Endothelial cell of umbilical vein (primary cell): ENCODE results near the gene VLDLR. TPM values are rescaled to one million over a fixed set of nuclear protein-coding genes. Genes with fewer than 3 reads are reported as not detected.

ENCODE experiments used
- Bru-seq: library from RNA; stranded (reverse); fragments of 400-500 nt; gene quantifications from one replicate; lab custom pipeline; 2021; lab: Mats Ljungman, UMichigan
- BruChase-seq, 2 experiments: library from RNA; stranded (reverse); fragments of 400-500 nt; gene quantifications; one replicate each; lab custom pipeline; 2021; lab: Mats Ljungman, UMichigan
- BruUV-seq: library from RNA; stranded (reverse); fragments of 400-500 nt; replicated peaks from 2 replicates; lab custom pipeline; 2021; lab: Mats Ljungman, UMichigan
- CTCF ChIA-PET: fragments of 300-600, 350-600 bp; sonication (Branson Sonifier 250); formaldehyde crosslinking; loops from one replicate; lab custom pipeline; 2021; ENCODE audit warnings: antibody characterized with exemption, inconsistent platforms; lab: Charles Lee
- POLR2A ChIA-PET: fragments of 300-600, 350-600 bp; sonication (Branson Sonifier 250); formaldehyde crosslinking; loops from one replicate; lab custom pipeline; 2021; ENCODE audit warnings: antibody characterized with exemption, inconsistent platforms; lab: Charles Lee
- DNase-seq: peaks from one replicate; pipeline ENCODE4 v3.0.0-alpha.2; 2011; ENCODE audit warnings: low read depth, low spot score
- FAIRE-seq: peaks from 2 replicates; lab custom pipeline; 2011; peaks lifted over from hg19 to GRCh38; lab: Jason Lieb, UNC
- H2AFZ ChIP-seq: 2 replicates; pipeline ENCODE4 v1.6.0; 2012; ENCODE audit warnings: low read depth, low read length, control low read depth, inconsistent platforms
- H3K27ac ChIP-seq: 2 replicates; pipeline ENCODE4 v1.5.1; 2011; ENCODE audit warnings: low read depth, mild to moderate bottlenecking, control low read depth, low read length, moderate library complexity; ENCODE audit not compliant: insufficient read depth
- H3K27me3 ChIP-seq, 2 experiments: 2 replicates each; pipeline versions ENCODE4 v1.6.0 to v1.6.1; 2011; ENCODE audit warnings: low read length in 2 of 2, mixed read lengths in 1 of 2; ENCODE audit not compliant: control insufficient read depth in 2 of 2, insufficient read depth in 2 of 2
- H3K36me3 ChIP-seq, 2 experiments: 2 replicates in 1 of 2; 3 replicates in 1 of 2; pipeline ENCODE4 v1.5.1; 2011; ENCODE audit warnings: low read length in 2 of 2, mild to moderate bottlenecking in 1 of 2, moderate library complexity in 1 of 2; ENCODE audit not compliant: control insufficient read depth in 2 of 2, insufficient read depth in 2 of 2; ENCODE audit errors: extremely low read depth in 1 of 2
- H3K4me1 ChIP-seq: 3 replicates; pipeline ENCODE4 v1.5.1; 2011; ENCODE audit warnings: mild to moderate bottlenecking, low read length; ENCODE audit not compliant: control insufficient read depth, insufficient read depth; ENCODE audit errors: extremely low read depth
- H3K4me2 ChIP-seq: 2 replicates; pipeline ENCODE4 v1.6.1; 2011; ENCODE audit warnings: low read length, control low read depth, mixed read lengths; ENCODE audit not compliant: insufficient read depth
- H3K4me3 ChIP-seq, 3 experiments: fragments of 200-600 bp in 1 of 3; sonication (generic), shearing (Covaris generic) in 1 of 3; replicated peaks in 1 of 3; 2 replicates each; pipeline ENCODE4 v1.5.1; 2011 to 2016; ENCODE audit warnings: control low read depth in 3 of 3, low read length in 3 of 3, mild to moderate bottlenecking in 2 of 3, inconsistent platforms in 1 of 3, low read depth in 1 of 3, moderate library complexity in 1 of 3; ENCODE audit not compliant: insufficient read depth in 1 of 3
- H3K79me2 ChIP-seq: 2 replicates; pipeline ENCODE4 v1.6.0; 2012; ENCODE audit warnings: low read length, inconsistent platforms; ENCODE audit not compliant: control insufficient read depth, insufficient read depth
- H3K9ac ChIP-seq: replicated peaks from 2 replicates; pipeline ENCODE3; 2011; ENCODE audit warnings: low read length, control low read depth; ENCODE audit not compliant: insufficient read depth; ENCODE audit errors: extremely low read depth
- H3K9me1 ChIP-seq: replicated peaks from 3 replicates; pipeline ENCODE4 v1.6.0; 2011; ENCODE audit warnings: mild to moderate bottlenecking, low read length; ENCODE audit not compliant: control insufficient read depth, insufficient read depth; ENCODE audit errors: extremely low read depth
- H3K9me3 ChIP-seq: replicated peaks from 2 replicates; pipeline ENCODE4 v1.5.1; 2012; ENCODE audit warnings: low read length, inconsistent platforms; ENCODE audit not compliant: control insufficient read depth, insufficient read depth
- H4K20me1 ChIP-seq: replicated peaks from 2 replicates; pipeline ENCODE3; 2011; ENCODE audit warnings: mild to moderate bottlenecking, low read length; ENCODE audit not compliant: control insufficient read depth, insufficient read depth; ENCODE audit errors: extremely low read depth
- CTCF ChIP-seq, 2 donors: IDR thresholded peaks; 1 replicate in 1 of 2; 2 replicates in 1 of 2; pipeline ENCODE4 v1.5.1; 2011; ENCODE audit warnings: low read length in 2 of 2, mild to moderate bottlenecking in 2 of 2, moderate library complexity in 2 of 2, control low read depth in 1 of 2, inconsistent platforms in 1 of 2, low read depth in 1 of 2; ENCODE audit not compliant: insufficient read depth in 1 of 2; ENCODE audit errors: extremely low read depth in 1 of 2
- EZH2 ChIP-seq: IDR thresholded peaks from 2 replicates; pipeline ENCODE4 v1.6.1; 2012; ENCODE audit warnings: borderline replicate concordance, low read depth, mild to moderate bottlenecking, moderate library complexity, low read length, inconsistent platforms; ENCODE audit not compliant: severe bottlenecking
- FOS ChIP-seq: IDR thresholded peaks from 2 replicates; pipeline ENCODE4 v1.6.1; 2011; ENCODE audit warnings: mild to moderate bottlenecking, low read length, moderate library complexity, borderline replicate concordance; ENCODE audit not compliant: insufficient read depth
- GATA2 ChIP-seq: IDR thresholded peaks from 2 replicates; pipeline ENCODE4 v1.7.0; 2011; ENCODE audit warnings: low read depth, mild to moderate bottlenecking, moderate library complexity, mixed read lengths, low read length; ENCODE audit not compliant: insufficient read length, insufficient read depth
- JUN ChIP-seq: IDR thresholded peaks from 2 replicates; pipeline ENCODE4 v1.6.1; 2011; ENCODE audit warnings: borderline replicate concordance, low read depth; ENCODE audit not compliant: insufficient read length, insufficient read depth
- MAX ChIP-seq: IDR thresholded peaks from 2 replicates; pipeline ENCODE4 v1.6.1; 2011; ENCODE audit not compliant: insufficient read depth, insufficient read length
- MYC ChIP-seq: IDR thresholded peaks from one replicate; pipeline ENCODE4 v1.6.1; 2011; ENCODE audit warnings: mild to moderate bottlenecking, low read depth, low read length
- POLR2A ChIP-seq: IDR thresholded peaks from 2 replicates; pipeline ENCODE4 v1.6.1; 2012; ENCODE audit warnings: low read depth, mild to moderate bottlenecking, control low read depth, low read length
- POLR2AphosphoS5 ChIP-seq: IDR thresholded peaks from 2 replicates; pipeline ENCODE4 v1.6.1; 2012; ENCODE audit warnings: low read depth, mild to moderate bottlenecking, control low read depth, low read length, moderate library complexity; ENCODE audit not compliant: insufficient read depth
- dilution Hi-C: fragments of 300-500 bp; cut with MboI; formaldehyde crosslinking; loops from one replicate; pipeline ENCODE4 v1.15.0; 2019; ENCODE audit warnings: low sequenced_read_pairs; ENCODE audit not compliant: extremely low pct_ligation_motif_present
- intact Hi-C: fragments of 100-400 bp; cut with micrococcal nuclease; formaldehyde crosslinking; loops from one replicate; pipeline ENCODE4 v1.10.0; 2022
- long read RNA-seq: library from polyadenylated mRNA; stranded (forward); transcript quantifications from one replicate; pipeline ENCODE4 v2.0.0, GENCODE V29; 2021
- polyA minus RNA-seq, 3 experiments: library from RNA; depleted of rRNA, polyadenylated mRNA; stranded (reverse); fragments of >200 nt; gene quantifications; 1 replicate in 1 of 3; 2 replicates in 2 of 3; pipeline ENCODE4 v1.2.3, GENCODE V29; 2011
- polyA plus RNA-seq, 4 experiments: library from polyadenylated mRNA; depleted of rRNA in 3 of 4; stranded (reverse) in 3 of 4; unstranded in 1 of 4; fragments of >200 nt; gene quantifications; 2 replicates each; pipeline versions ENCODE4 v1.2.1 to v1.2.3, GENCODE V29; 2011 to 2012; ENCODE audit warnings: missing spikeins in 1 of 4
- total RNA-seq: library from RNA; stranded (reverse); gene quantifications from 2 replicates; pipeline ENCODE4 v1.2.3, GENCODE V29; 2021

The VLDLR gene
- 2.5 and 3.2 TPM in 2 replicates for total RNA-seq
- polyA plus RNA-seq = 0.47 and 0.49 TPM in 2 replicates
- polyA plus RNA-seq (2011; cell fraction: cytosol; rRNA removed) = 0.43 and 0.47 TPM in 2 replicates
- polyA plus RNA-seq (2011; cell fraction: nucleus; rRNA removed) = 0.68 and 1.0 TPM in 2 replicates
- 0.45 and 0.82 TPM in 2 replicates for polyA plus RNA-seq (2012)
- polyA minus RNA-seq = 1.6 and 1.9 TPM in 2 replicates
- polyA minus RNA-seq (2011; cell fraction: cytosol; rRNA and poly(A)+ RNA removed) = 1.3 TPM
- 0.63 and 0.72 TPM in 2 replicates for polyA minus RNA-seq (2011; cell fraction: nucleus; rRNA and poly(A)+ RNA removed)
- Bru-seq, nascent RNA = percentile 38 among the genes with signal in this experiment
- BruChase-seq, experiment 1, labeled RNA remaining after a 6-hour chase = percentile 47 among the genes with signal in this experiment
- percentile 39 among the genes with signal in this experiment for BruChase-seq, experiment 2, labeled RNA remaining after a 2-hour chase
- long read RNA-seq, full-length matches to known transcripts = 6 of 11 reads
- long read RNA-seq, partial matches to known transcripts = 3 of 11 reads
- long read RNA-seq, other reads (novel, unspliced or antisense) = 2 of 11 reads

- no peaks in the 10 kb centered on the region for H3K9me1 ChIP-seq
- TF ChIP-seq FOS = no peak
- TF ChIP-seq MYC = no peak
- TF ChIP-seq JUN = no peak
- no peak for TF ChIP-seq GATA2
- TF ChIP-seq POLR2A = no peak
- no peak for TF ChIP-seq CTCF (IDR thresholded peaks at IDR 0.05; ENCODE audit: extremely low read depth in 1 of 2, insufficient read depth in 1 of 2, low read depth in 1 of 2, low read length in 2 of 2)
- no peak for TF ChIP-seq EZH2
- TF ChIP-seq POLR2AphosphoS5 = no peak
- TF ChIP-seq MAX = no peak
- intact Hi-C loops = loop anchor here (1.0 to 10.0 kb wide), 6 partner anchors 33 to 605 kb away; partner anchors contain the start of gene PUM3
- peak within 1 kb of the TSS; percentile 76 for H3K4me2 ChIP-seq
- no peak within 1 kb of the TSS for H3K9ac ChIP-seq
- H3K27ac ChIP-seq = no peak within 1 kb of the TSS
- no TSS peak for BruUV-seq
- no peaks in the 10 kb centered on the region for H3K9me3 ChIP-seq
- H4K20me1 ChIP-seq = no peaks in the 10 kb centered on the region
- peak; percentile 24 for DNase-seq
- H3K36me3 ChIP-seq = no peaks in the 10 kb centered on the region
- peaks cover 13% of the 10 kb centered on the region for H3K4me1 ChIP-seq
- H3K27me3 ChIP-seq = peaks cover 41 to 63% of the 10 kb centered on the region in 2 experiments
- peak within 1 kb of the TSS; percentile 30 to 42 (median 42) for H3K4me3 ChIP-seq
- no peaks in the 10 kb centered on the region for H3K79me2 ChIP-seq
- CTCF ChIA-PET = interaction anchor here (2.0 kb wide), 1 partner anchor 106 kb away, joined by 22 read pairs; no protein-coding TSS in a partner anchor
- H2AFZ ChIP-seq = peak within 1 kb of the TSS; percentile 85
- dilution Hi-C loops = no loop called here
- no peak for FAIRE-seq
- POLR2A ChIA-PET = no interaction called here
Observed at GRCh38 chr9:2621722-2622460, at the start of gene VLDLR. TSS of gene VLDLR (plus strand) at chr9:2621787. CDS start at chr9:2622190, 403 bp downstream.
